HG03565 (cell line): ENCODE results near the gene BMF.

ENCODE experiments used
- ATAC-seq: cut with Tn5 transposase; IDR thresholded peaks from one replicate; pipeline ENCODE4 v1.9.1; 2021; ENCODE audit warnings: mild to moderate bottlenecking, moderate library complexity; ENCODE audit not compliant: unreplicated experiment

Gene BMF

DNA sequence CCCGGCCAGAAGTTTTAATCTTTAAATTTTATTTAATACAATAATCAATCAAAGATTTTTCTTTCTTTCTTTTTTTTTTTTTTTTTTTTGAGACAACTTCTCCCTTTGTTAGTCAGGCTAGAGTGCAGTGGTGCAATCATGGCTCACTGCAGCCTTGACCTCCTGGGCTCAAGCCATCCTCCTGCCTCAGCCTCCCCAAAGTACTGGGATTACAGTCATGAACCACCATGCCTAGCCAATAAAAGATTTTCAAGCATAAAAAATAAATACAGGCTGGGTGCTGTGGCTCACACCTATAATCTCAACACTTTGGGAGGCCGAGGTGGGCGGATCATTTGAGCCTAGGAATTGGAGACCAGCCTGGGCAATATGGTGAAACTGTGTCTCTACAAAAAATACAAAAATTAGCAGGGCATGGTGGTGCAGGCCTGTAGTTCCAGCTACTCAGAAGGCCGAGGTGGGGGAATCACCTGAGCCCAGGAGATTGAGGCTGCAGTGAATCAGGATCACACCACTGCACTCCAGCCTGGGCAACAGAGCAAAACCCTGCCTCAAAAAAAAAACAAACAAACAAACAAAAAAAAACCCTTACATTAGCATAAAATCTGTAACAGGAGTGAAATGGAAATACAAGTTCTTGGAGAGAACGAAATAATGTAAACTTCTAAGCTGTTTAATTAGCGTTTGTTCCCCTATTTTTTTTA is 40.6 kb downstream of the BMF start:
- ATAC-seq: no peak

DNA sequence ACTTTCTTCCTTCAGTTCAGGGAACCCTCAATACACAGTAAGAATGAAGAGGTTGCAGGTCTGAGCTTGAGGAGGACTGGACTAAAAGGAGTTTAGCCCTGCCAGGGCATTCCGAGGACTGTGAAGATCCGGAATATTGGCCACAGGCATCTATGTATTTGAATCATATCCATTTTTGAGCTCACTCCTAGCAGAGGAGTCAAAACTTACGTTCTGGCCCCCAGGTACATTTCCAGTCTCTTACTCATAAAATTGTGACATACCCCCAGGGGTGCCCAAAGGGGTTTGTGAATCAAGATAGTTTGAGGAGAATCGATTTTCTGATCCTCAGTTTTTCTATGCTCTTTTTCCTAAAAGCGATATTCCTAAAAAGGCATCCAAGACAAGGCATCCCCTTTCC is 42.1 kb downstream of the BMF start:
- no peak for ATAC-seq

DNA sequence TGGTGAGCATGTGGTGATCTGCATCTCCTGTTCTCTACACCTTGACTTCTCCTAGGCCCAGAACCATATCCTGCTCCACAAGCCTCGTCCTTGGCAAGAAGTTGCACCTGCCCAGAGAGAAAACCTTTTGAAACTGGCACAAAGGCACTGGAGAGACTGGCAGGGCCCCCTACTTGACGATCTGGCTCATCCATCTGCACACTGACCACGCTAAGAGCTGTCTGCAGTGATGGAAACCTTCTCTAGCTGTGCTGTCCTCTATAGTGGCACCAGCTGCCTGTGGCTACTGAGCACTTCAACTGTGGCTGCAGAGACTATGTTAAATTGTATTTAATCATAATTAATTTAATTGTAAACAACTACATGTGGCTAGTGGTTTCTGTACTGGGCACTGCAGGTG is 43.5 kb downstream of the BMF start:
- no peak for ATAC-seq

DNA sequence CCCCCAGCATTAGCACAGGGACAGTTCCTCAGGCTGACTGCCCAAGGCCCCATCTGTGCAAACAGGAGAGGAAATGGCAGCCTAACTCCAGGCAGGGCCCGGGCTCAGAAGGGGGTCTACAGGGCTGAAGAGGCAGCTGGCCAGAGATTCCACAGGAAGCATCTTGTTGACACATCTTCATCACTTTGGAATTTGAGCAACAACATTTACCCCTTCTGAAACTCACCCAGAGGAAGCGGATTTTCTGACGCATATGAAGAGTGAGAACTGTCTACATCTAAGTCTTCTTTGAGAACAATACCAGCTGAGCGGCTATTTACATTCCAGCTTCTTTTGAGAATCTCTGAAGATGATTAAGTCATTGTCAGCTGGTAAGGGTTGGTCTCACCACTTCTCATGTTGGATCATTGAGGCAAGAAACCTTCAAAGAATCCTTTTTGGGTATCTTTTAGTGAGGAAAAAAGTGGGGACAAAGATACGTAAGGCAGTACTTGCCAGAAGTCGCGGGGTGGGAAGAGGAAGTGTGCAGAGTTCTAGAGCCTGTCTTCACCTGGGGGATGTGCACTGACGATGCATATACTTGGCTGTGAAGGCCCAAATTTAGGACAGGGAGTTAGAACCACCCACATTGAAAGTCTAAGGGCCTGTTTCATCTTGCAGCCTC is 44.3 kb downstream of the BMF start:
- ATAC-seq: peak; percentile 45

DNA sequence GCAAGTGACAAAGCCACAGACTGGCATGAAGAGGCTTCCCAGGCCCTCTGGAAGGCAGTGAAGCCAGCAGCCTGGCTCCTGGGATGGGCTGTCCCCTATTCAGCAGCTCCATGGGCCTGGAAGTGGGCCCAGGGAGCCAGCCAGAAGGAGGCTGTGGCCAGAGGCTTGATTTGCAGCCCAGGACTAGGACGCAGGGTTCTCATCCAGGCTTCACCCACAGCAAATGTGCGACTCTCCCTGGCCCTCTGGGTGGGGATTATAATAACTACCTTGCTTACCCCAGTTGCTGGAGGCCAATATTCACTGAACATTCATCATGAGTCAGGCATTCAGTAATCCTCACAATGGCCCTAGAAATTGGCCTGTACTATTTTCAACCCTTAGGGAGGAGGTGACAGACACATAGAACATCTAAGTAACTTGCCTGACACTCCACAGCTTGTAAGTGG is 45.1 kb downstream of the BMF start:
- no peak for ATAC-seq

DNA sequence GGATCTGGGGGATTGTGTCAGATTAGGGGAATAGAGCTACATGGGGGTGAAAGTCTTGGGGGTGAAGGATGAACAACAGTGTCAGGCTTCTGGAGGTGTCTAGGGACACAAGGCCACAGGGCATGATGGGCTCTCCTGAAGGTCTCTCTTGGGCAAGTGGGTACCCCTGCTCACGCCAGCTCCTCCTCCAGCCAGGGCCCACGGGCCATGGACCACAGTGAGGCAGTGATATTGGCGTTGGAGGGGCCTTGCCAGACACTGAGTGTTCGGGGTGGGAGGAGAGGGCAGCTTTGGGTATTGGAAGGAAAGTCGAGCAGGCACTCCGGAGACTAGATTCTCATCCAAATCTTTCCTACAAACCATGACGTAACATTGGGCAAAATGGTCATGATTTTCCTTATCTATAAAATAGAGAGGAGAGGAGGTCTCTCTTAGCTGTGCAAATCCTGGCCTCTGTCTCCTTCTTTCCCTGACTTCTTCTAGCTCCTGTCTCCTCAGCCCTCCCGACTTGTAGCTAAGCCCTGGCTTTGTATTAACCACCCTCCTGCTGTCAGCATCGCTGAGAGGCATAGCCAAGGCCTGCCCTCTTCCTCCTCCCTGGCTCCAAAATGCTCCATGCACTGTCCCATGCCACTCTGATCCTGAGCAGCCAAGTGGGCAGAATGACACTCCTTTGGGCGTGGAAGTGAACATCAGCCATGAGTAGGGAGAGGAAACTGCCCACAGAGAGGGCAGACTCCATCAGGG is 45.7 kb downstream of the BMF start:
- no peak for ATAC-seq

DNA sequence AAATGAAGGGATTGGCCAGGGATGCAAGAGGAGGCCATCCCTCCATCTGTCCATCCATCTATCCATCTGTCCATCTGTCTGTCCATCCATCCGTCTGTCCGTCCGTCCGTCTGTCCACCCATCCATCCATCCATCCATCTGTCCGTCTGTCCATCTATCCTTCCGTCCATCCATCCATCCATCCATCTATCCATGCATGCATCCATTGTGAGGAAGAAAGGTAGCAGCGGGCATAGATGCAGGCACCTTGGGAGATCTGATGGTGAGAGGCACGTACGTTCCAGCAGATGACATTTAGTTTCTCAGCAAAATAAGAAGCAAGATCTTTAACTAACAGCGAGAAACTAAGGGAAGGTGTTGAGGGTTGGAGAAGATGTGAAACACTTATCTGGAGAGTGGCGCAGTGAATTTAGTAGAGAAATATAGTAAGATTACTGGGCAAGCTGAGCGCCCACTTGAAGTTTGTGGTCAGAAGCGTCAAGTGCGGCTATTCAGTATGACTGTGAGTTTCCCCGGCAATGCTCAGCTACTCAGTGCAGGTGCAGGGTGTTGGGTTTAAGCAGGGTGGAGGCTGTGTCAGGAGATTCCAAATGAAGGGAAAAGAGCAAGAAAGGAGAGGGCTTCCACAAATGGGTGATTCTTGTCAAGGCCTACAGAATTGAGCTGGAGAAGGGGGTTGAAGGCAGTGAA is 47.3 kb downstream of the BMF start:
- peak; percentile 45 for ATAC-seq

DNA sequence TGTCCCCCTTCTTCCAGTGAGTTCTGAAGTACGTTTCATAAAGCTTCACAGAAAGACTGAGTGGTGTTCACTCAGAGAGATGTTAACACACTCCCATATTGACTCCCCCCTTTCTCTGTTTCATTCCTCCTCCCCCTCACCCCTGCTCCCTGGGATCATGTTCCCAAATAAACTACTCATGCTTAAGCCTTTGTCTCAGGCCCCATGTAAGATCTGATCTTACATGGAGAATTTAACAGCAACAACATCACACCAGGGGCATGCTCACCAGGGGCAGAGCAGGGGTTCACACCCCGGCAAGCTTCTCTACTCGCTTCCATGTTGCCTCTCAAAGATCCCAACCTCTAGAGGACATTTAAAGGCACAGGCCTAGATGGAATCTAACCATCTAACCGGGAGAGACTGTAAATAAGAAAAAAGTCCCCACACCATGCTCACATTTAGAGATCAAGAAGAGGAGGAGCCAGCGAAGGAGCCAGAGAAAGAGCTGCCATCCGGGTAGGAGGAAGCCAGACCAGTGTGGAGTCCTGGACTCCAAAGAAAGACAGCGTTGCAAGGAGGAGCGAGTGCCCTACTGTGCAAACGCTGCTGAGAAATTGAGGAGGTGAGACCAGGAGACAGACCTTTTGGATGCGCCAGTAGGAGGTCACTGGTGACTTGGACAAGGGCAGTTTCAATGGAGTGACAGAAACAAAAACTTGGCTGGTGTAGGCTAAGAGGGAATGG is 48.3 kb downstream of the BMF start:
- ATAC-seq: no peak

DNA sequence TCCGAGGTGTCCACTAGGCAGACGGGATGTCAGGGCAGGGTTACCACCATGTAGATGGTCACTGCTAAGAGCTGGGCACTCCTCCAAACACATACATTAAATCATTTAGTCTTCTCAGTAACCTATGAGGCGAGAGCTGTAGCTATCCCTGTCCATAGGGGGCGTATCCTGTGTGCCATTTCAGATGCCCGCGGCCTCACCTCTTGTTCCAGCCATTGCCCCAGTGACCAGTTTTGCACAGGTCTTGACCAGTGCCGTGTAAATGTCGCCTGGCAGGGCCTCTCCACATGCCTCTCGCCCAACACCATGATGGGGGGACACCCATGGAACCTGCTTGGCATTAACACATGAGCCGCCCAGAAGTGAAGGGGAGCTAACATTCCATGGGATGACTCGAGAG is 48.9 kb downstream of the BMF start:
- ATAC-seq: no peak

DNA sequence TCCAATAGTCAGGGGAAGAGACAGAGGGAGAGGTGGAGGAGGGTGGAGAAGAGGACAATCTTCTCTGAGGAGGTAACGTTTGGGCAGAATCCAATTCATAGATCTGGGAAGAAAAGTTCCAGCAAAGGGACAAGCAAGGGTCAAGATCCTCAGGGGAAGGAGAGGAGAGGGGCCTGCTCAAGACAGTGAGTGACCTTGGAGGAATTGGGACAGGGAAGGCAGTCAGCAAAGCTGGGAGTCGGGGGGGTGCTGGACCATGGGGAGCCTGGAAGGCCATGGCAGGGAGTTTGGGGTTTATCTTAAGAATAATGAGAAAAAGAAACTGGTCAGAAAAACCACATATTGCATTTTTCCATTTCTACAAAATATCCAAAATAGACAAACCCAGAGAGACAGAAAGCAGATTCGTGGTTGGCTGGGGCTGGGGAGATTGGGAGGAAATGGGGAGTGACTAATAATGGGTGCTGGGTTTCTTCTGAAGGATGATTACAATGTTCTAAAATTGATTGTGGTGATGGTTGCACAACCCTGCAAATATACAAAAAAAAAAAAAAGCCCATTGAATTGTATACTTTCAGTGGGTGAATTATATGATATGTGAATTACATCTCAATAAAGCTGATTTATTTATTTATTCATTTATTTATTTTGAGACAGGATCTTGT is 50.1 kb downstream of the BMF start:
- ATAC-seq: no peak

DNA sequence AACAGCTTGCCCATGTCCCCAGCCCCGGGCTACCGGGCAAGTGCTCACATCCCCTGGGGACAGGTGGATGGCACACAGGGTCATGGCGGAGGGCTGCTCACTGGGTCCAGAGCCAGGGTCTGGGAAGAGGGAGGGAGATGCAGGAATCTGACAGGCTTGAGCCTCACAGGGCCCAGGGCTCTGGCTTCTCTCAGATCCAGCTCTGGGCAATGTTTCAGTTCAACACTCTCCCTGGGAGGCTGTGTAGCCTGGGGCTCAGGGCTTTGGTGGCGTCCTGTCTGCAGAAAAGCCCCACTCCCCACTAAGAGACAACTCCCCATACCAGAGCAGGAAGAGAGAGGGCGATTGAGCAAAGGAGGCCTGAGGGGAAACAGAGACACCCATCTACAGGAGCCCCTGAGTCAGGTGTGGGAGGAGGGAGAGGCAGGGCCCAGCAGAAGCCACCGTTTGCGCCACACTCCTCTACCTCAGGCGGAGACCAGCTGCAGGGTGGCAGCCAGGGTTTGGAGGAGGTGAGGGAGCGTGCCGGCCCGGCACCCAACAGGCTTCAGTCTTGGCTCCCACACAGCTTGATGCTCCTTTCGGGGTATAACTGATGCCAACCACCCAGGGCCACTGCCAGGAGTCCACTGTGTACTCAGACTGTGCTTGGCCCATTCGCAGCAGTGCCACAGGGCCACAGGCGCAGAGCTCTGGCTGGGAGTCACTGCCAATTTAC is 52.9 kb downstream of the BMF start:
- ATAC-seq: no peak

DNA sequence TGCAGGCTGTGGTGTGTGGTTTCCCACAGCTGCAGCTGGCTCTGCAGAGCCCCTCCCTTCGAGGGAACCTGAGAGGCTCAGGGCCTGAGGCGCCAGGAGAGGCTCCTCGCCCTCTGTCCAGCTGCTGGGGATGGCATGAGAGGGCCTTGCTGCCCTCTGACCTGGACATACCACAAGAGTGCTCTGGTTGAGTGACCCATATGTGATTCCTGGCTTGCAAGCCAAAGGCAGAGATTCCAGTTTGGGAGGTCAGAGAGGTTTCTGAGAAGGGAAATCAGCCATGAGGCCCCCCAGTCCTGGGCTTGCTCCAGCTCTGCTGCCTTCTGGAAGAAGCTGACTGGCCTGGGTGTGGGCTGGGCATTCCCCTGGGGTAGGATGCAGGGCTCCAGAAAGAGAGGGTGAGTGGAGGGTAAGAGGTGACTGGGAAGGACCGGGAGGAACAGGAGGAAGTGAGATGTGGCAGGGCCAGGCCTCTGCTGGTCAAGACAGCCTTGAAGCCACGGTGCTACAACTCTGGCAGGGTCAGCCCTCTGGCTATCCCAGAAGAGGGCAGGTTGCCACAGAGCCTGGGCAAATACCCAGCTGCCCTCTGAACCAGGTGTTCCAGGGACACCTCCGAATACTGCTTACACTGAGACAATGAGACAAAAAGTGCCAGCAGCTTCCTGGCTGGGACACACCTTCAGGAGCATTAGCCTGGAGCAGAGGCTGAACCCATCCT is 53.7 kb downstream of the BMF start:
- ATAC-seq: peak; percentile 53

DNA sequence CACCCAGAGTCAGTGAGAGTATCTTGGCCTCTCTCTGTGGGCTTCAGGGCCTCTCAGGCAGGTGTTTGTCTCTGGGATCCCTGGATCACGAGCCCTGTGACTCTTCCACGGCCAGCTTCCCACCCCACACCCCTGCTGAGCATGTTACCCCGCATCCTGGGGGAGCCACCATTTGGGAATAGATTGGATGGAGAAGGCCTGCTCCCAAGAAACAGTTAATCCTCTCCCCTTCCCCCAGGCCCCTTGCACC is 54.1 kb downstream of the BMF start:
- ATAC-seq: no peak

DNA sequence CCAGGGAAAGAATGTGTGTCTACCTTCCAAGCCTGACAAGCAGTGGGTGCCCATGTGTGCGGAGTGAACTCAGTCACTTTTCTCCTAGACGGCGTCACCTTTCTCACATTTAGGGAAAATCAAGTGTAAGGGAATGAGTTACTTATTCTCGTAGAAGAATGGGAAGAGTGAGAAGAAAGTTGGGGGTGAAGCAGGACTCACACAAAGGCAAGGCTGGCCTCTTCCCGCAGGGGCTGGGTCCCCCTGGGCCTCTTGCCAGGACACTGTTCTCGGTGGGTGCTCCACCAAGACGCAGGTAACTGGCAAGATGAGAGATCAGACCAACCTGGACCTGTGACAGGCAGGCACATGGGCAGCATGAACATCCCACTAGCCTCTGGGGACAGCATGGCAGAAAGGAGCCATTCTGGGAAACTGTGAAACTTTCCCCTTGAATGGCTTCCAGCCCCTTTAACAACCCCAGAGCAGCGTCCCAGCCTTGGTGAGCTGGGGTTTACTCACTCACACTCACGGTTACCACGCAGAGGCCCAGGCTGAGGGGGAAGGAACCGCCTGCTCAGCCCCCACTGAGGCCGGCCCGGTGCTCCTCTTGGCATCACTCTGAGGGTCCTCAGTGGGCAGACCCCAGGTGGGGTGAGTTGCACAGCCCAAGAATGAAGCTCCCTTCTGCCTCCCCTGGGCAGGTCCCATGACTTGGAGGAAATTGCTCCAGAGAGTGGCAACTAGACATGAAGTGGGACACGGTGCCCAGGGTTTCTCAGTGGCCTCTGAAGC is 54.7 kb downstream of the BMF start:
- ATAC-seq: no peak

DNA sequence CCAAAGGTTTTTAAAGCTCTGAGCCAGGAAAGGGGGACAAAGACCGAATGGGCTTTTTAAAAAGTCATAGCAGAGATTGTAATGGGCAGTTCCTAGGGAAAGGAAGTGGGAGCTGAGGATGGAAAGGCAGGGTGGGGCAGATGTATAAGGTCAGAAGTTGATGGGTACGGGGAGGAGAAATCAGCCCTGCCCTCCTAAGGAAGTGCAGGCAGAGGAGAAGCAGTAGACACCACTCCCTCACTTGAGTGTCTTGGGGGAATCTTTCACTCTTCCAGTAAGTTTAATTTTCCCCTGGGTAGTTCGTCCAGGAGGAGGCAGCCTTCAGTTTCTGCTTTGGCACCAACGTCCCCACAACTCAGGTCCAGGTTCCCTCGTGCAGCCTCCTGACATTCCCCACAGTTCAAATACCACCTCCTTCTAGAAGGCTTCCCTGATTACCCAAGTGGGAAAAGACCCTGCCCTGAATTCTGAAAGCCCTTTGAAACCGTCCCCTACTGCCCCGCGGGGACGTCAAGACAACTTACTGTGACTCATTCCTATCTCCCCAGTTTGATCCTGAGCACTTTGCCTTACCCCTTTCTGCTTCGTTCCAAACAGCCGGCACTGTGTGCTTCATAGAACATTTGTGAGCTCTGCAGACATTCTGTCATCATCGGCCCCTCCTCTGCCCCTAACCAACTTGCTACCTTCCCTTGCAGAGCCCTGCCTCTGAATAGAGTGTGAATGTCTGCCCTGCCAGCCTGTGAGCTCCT is 55.4 kb downstream of the BMF start:
- ATAC-seq: no peak

DNA sequence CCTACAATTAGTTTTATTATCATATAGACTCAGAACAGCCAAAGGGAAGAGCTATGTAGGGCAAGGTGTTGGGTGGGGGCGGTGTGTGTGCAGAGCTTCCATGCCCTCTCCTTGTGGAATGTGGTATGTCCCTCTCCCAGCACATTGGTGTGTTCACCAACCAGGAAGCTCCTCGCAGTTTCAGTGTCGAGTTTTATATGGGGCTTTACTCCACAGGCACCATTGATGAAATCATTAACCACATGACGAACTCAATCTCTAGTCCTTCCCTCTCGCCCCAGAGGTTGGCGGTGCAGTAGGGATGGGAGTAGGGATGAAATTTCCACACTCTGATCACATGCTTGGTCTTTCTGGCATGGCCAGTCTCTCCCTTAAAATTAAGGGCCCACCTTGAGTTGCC is 56.1 kb downstream of the BMF start:
- no peak for ATAC-seq

DNA sequence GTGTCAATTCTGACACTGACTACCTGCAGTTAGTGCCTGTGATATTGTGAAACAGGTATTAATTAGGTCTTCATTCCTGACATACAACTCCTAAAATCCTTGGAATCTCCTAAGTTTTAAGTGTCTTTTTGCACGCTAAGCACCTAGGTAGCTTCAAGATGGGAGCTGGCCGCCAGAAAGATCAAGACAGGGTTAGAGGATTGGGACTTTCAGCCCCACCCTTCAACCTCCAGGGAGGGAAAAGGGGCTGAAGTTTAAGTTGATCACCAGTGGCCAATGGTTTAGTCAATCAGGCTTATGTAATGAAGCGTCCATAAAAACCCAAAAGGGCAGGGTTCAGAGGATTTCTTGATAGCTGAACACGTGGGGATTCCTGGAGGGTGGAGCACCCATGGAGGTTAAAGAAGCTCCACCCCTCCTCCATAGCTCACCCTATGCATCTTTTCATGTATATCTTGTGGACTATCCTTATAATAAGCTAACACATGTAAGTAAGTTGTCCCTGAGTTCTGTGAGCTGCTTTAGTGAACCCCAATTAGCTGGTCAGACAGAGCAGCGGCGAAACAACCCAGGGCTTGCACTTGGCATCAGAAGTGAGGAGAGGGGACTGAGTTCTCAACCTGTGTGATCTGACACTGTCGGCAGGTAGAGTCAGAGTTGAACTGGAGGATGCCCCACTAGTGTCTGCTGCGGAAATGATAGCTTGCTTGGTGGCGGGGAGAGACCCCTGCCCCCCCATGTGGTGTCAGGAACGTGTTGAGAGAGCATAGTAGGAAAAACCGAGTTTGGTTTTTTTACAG is 56.9 kb downstream of the BMF start:
- ATAC-seq: no peak
